Stimulated activated naive CD8-positive, alpha-beta T cell treated with anti-CD3 and anti-CD28 coated beads, Interleukin-15, amount 100 ng/mL, for 72 hours (primary cell): ENCODE measurements around the gene CRY1.
A peak's percentile ranks its signal among the peaks of the same experiment; 100 is the strongest.

Experiments
- ATAC-seq: fragments of 150-1000 bp; cut with Tn5 transposase; 2 replicates; pipeline ENCODE4 v1.10.0; 2021; ENCODE audit warnings: mild to moderate bottlenecking, moderate library complexity
- DNase-seq, 2 donors: peaks; one replicate each; pipeline ENCODE4 v3.0.0; 2021 to 2022
- H3K27ac Mint-ChIP-seq, 2 donors: one replicate each; pipeline ENCODE4 v1.8.0; 2022; ENCODE audit warnings: mild to moderate bottlenecking in 2 of 2, mixed read lengths in 2 of 2, moderate library complexity in 2 of 2
- H3K27me3 Mint-ChIP-seq: one replicate; pipeline ENCODE4 v1.8.0; 2022; ENCODE audit warnings: mixed read lengths
- H3K4me1 Mint-ChIP-seq: one replicate; pipeline ENCODE4 v1.8.0; 2022; ENCODE audit warnings: mild to moderate bottlenecking, mixed read lengths
- H3K4me3 Mint-ChIP-seq, 2 donors: one replicate each; pipeline ENCODE4 v1.8.0; 2022; ENCODE audit warnings: mild to moderate bottlenecking in 2 of 2, mixed read lengths in 2 of 2, moderate library complexity in 1 of 2
- H3K9me3 Mint-ChIP-seq, 2 donors: one replicate each; pipeline ENCODE4 v1.8.0; 2022; ENCODE audit warnings: mixed read lengths in 2 of 2

Gene CRY1

GRCh38 chr12:106980944-106981343, 112.4 kb downstream of the CRY1 start:
- H3K4me1 Mint-ChIP-seq = peaks cover 31% of the 10 kb centered on the region
- ATAC-seq = no peak
- DNase-seq = no peak
- H3K9me3 Mint-ChIP-seq = peaks cover 17 to 24% of the 10 kb centered on the region in 2 donors
- no peak overlapping the region for H3K27ac Mint-ChIP-seq
- no peaks in the 10 kb centered on the region for H3K27me3 Mint-ChIP-seq
- H3K4me3 Mint-ChIP-seq = no peak overlapping the region

GRCh38 chr12:106978035-106978800, 115.1 kb downstream of the CRY1 start:
- DNase-seq (no peak), ATAC-seq (no peak)
- no peak overlapping the region for H3K4me3 Mint-ChIP-seq
- H3K27me3 Mint-ChIP-seq = no peaks in the 10 kb centered on the region
- H3K27ac Mint-ChIP-seq = peak overlapping the region in 1 of 2 donors; percentile 21
- H3K9me3 Mint-ChIP-seq = no peaks in the 10 kb centered on the region
- peaks cover 24% of the 10 kb centered on the region for H3K4me1 Mint-ChIP-seq

GRCh38 chr12:106976668-106977067, 116.7 kb downstream of the CRY1 start:
- no peak overlapping the region for H3K4me3 Mint-ChIP-seq
- H3K9me3 Mint-ChIP-seq = no peaks in the 10 kb centered on the region
- H3K27me3 Mint-ChIP-seq = no peaks in the 10 kb centered on the region
- peaks cover 24% of the 10 kb centered on the region for H3K4me1 Mint-ChIP-seq
- no peak overlapping the region for H3K27ac Mint-ChIP-seq
- ATAC-seq = no peak
- DNase-seq = no peak

DNA sequence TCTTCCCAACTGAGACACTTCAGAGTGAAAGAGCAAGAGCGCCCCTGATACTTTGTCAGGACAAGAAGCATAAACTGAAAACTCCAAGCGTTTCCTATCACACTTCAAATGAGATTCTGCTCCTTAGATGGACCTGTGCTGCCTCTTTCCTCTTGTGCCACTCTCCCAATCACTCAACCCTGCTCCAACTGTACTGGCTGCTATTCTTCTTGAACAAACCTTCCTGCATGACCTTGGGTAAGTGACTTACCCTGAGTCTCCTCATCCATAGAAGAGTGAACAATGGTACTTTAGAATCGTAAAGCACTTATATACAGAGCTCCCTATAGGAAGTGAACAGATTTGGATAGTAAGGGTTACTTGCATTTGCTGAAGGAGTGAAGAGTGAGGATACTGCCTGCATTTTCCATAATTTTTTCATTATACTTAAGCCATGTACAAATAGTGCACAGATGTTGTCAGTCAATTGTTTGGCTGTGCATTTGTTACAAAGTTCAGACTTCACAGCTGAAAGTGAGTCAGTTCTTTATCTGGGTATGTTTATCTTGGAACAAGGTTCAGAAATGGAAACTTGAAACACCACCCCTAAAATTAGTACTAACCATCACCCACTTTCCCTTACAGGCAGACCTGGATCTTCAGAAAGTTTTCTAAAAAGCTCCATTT, 117.2 kb downstream of the CRY1 start:
- H3K4me3 Mint-ChIP-seq = no peak overlapping the region
- no peak for ATAC-seq
- no peaks in the 10 kb centered on the region for H3K27me3 Mint-ChIP-seq
- H3K4me1 Mint-ChIP-seq = peaks cover 25% of the 10 kb centered on the region
- DNase-seq = no peak
- no peak overlapping the region for H3K27ac Mint-ChIP-seq
- H3K9me3 Mint-ChIP-seq = no peaks in the 10 kb centered on the region

GRCh38 chr12:106975098-106975497, 118.3 kb downstream of the CRY1 start:
- ATAC-seq (no peak), DNase-seq (no peak)
- no peaks in the 10 kb centered on the region for H3K9me3 Mint-ChIP-seq
- H3K4me1 Mint-ChIP-seq = peaks cover 29% of the 10 kb centered on the region
- no peak overlapping the region for H3K4me3 Mint-ChIP-seq
- H3K27me3 Mint-ChIP-seq = no peaks in the 10 kb centered on the region
- H3K27ac Mint-ChIP-seq = peak overlapping the region in 1 of 2 donors; percentile 27

DNA sequence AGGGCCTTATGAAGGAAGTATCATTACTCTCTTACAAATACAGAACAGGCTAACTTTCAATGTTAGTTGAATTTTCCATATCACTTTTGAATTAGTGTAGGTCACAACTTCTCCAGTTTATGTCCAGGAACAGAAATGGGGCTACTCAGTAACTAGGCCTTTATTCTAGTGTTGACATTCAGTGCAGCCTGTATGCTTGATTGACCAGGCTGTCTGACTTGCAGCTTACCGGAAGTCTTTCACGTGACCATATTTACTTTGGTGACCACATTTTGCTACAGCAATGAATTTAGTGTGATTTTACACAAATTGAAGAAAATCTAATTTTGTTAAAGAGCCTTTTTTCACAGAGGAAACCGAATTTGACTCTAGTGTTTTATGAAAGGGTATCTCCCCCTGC, 118.8 kb downstream of the CRY1 start:
- DNase-seq (no peak), ATAC-seq (no peak)
- H3K27ac Mint-ChIP-seq = no peak overlapping the region
- H3K4me1 Mint-ChIP-seq = peaks cover 29% of the 10 kb centered on the region
- H3K4me3 Mint-ChIP-seq = no peak overlapping the region
- H3K9me3 Mint-ChIP-seq = no peaks in the 10 kb centered on the region
- no peaks in the 10 kb centered on the region for H3K27me3 Mint-ChIP-seq

- Mint-ChIP-seq H3K4me3 (no peak overlapping the region), H3K9me3 (no peaks in the 10 kb centered on the region), H3K27me3 (no peaks in the 10 kb centered on the region), H3K4me1 (peaks cover 29% of the 10 kb centered on the region), H3K27ac (no peak overlapping the region)
- DNase-seq (no peak), ATAC-seq (no peak)
Observed at GRCh38 chr12:106973545-106973944, 119.8 kb downstream of the CRY1 start.

DNA sequence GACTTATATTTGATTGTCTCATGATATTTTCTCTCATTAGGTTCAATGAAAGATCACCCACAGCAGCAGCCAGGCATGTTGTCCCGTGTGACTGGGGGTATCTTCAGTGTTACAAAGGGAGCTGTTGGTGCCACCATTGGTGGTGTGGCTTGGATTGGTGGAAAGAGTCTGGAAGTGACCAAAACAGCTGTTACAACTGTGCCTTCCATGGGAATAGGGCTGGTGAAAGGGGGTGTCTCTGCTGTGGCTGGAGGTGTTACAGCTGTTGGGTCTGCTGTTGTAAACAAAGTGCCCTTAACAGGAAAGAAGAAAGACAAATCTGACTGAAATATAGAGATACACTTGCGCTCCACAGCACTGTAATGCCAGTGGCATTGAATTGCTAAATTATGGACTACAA, 122.3 kb downstream of the CRY1 start:
- ATAC-seq (no peak), DNase-seq (no peak)
- H3K4me1 Mint-ChIP-seq = peaks cover 28% of the 10 kb centered on the region
- no peaks in the 10 kb centered on the region for H3K9me3 Mint-ChIP-seq
- no peak overlapping the region for H3K4me3 Mint-ChIP-seq
- no peaks in the 10 kb centered on the region for H3K27me3 Mint-ChIP-seq
- H3K27ac Mint-ChIP-seq = no peak overlapping the region

DNA sequence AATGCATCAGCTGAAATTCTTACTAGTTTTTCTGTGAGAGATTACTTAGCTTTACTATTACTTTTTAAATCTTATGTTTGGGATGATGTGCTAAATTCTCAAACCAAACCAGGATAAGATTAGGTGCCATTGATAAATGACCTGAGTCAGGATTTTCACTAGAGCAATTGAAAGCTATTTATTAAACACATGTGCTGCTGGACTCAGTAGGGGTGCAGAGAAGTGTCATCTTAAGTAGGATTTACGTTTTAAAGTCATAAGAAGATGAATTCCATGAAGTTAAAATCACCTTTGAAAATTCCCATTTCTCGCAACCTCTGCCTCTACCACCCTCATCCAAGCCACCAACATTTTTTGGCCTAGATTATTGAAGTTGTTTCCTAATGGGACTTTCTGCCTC, 128.8 kb downstream of the CRY1 start:
- ATAC-seq (no peak), DNase-seq (no peak)
- no peak overlapping the region for H3K27ac Mint-ChIP-seq
- H3K9me3 Mint-ChIP-seq = no peaks in the 10 kb centered on the region
- H3K4me1 Mint-ChIP-seq = peaks cover 35% of the 10 kb centered on the region
- no peaks in the 10 kb centered on the region for H3K27me3 Mint-ChIP-seq
- H3K4me3 Mint-ChIP-seq = no peak overlapping the region

GRCh38 chr12:106962286-106962685, 131.1 kb downstream of the CRY1 start:
- H3K4me1 Mint-ChIP-seq = peaks cover 54% of the 10 kb centered on the region
- H3K9me3 Mint-ChIP-seq = no peaks in the 10 kb centered on the region
- no peak for DNase-seq
- H3K4me3 Mint-ChIP-seq = no peak overlapping the region
- no peaks in the 10 kb centered on the region for H3K27me3 Mint-ChIP-seq
- H3K27ac Mint-ChIP-seq = no peak overlapping the region
- no peak for ATAC-seq

GRCh38 chr12:106960443-106960842, 132.9 kb downstream of the CRY1 start:
- no peak overlapping the region for H3K27ac Mint-ChIP-seq

DNA sequence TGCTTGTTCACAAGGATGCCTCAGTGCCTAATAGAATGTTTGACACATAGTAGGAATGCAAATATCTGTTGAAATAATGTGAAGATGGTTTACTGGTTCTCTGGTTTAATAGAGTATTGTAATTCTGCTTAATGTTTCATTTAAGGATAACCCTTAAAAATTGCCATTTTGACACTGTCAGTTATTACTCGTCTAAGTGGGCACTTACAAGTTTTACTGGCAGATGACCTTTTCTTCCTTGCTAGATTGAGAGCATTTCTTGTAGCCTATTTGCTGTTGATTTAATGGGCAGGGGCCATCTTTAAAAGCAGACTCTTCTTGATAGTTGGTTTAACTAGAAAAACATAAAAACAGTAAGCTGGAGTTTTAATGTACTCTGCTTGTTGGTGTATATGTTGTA, 135.8 kb downstream of the CRY1 start:
- Mint-ChIP-seq H3K4me1 (peaks cover 50% of the 10 kb centered on the region), H3K27ac (peak overlapping the region in 1 of 2 donors; percentile 96), H3K27me3 (no peaks in the 10 kb centered on the region), H3K9me3 (peaks cover 0 to under 1% of the 10 kb centered on the region in 2 donors), H3K4me3 (peak overlapping the region; percentile 98 to 100)
- ATAC-seq (no peak), DNase-seq (no peak)

More at GRCh38 chr12:106960443-106960842, 132.9 kb downstream of the CRY1 start:
- Mint-ChIP-seq H3K4me1 (peaks cover 49% of the 10 kb centered on the region), H3K9me3 (no peaks in the 10 kb centered on the region), H3K4me3 (no peak overlapping the region), H3K27me3 (no peaks in the 10 kb centered on the region)
- no peak for DNase-seq
- no peak for ATAC-seq

DNA sequence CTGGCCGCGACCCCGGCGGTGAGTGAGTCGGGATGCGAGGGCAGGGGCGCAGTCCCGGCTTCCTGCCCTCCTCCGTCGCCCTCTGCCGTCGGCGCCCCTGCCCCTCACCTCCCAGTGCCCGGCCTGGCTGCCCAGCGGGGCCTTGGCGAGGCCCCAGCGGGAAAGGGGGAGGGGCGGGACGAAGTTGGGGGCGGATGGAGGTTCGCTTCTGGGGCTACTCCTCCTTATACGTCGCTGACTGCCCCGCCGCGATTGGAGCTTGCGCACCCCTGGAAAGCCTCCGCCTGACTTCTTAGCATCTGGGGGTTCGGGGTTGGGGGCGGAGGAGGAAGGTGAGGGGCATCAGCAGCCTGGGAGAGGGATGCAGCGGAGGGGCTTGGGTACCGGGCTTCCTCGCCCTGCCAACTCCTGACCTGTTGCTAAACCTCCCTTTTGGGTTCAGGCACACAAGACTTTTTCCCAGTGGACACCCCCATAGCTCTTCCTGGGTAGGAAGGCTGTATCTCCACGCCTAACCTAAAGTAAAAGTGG, 137.2 kb downstream of the CRY1 start:
- Mint-ChIP-seq H3K27me3 (no peaks in the 10 kb centered on the region), H3K4me3 (peak overlapping the region; percentile 98 to 100), H3K4me1 (peaks cover 42% of the 10 kb centered on the region)

DNA sequence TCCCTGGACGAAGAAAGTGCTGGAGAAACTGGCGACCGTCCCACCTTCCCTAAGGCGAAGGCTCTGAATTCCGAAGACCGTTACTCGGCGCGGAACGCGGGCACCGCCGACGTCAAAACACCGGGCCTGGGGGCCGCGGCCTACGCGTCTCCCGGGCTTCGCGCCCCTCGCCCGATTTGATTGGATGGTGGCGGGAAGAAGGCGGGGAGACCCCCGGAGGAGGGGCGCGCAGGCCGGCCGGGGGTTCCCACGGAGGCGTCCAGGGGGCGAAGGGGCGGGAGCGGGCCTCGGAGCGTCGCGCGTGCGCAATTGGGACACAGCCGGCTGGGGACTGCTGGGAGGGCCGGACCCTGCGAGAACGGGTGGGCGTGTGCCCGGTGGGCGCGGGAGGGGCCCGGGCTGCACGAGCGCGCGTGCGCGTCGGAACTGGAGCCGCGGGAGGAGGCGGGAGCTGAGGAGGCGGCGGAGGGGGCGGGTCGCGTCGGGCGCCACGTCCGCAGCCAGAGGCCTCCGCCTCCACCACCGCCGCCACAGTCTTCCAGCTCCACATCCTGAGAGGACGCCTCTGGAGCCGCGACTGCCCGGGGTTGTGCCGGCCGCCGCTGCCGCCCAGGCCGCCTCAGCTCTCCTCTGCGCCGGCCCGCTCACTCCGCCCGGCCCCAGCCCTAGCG, 137.8 kb downstream of the CRY1 start, which contains the start of gene TMEM263:
TSS of gene TMEM263 (plus strand) at position 531 of the 671 bp plus-strand sequence. CDS start 11,210 bp downstream, outside the sequence.
- H3K4me1 Mint-ChIP-seq = peaks cover 36% of the 10 kb centered on the region
- H3K4me3 Mint-ChIP-seq = peak within 1 kb of the TSS; percentile 98 to 100
- H3K27me3 Mint-ChIP-seq = no peaks in the 10 kb centered on the region
- peak; percentile 96 for DNase-seq
- H3K9me3 Mint-ChIP-seq = peaks cover 0 to 4% of the 10 kb centered on the region in 2 donors
- peak; percentile 88 for ATAC-seq
- peak within 1 kb of the TSS; percentile 98 for H3K27ac Mint-ChIP-seq

More for the DNA sequence above, 137.2 kb downstream of the CRY1 start:
- H3K27ac Mint-ChIP-seq = peak overlapping the region; percentile 96 to 98
- ATAC-seq (peak; percentile 58), DNase-seq (no peak)
- peaks cover 0 to 4% of the 10 kb centered on the region in 2 donors for H3K9me3 Mint-ChIP-seq

- DNase-seq (no peak), ATAC-seq (peak; percentile 47)
- H3K4me3 Mint-ChIP-seq = peak overlapping the region; percentile 98 to 100
- peaks cover 36% of the 10 kb centered on the region for H3K4me1 Mint-ChIP-seq
- peaks cover 5 to 8% of the 10 kb centered on the region in 2 donors for H3K9me3 Mint-ChIP-seq
- H3K27ac Mint-ChIP-seq = peak overlapping the region; percentile 97 to 98
- H3K27me3 Mint-ChIP-seq = no peaks in the 10 kb centered on the region
Observed at GRCh38 chr12:106954462-106955376, 138.6 kb downstream of the CRY1 start.
